ENCODE measurements around the gene TPRG1L. TPM values are rescaled to one million over a fixed set of nuclear protein-coding genes. Genes with fewer than 3 reads are reported as not detected.

Gene TPRG1L
- polyA plus RNA-seq, 1 experiment = 52.1 TPM

- Histone ChIP-seq H3K27me3 (ENCODE audit: control insufficient read depth, insufficient read depth, low read length) (peaks cover 3% of the 10 kb centered on the region), H3K36me3 (ENCODE audit: control insufficient read depth, insufficient read depth, low read length) (no peaks in the 10 kb centered on the region), H3K4me3 (ENCODE audit: low read depth, low read length) (no peak overlapping the region)
- TF ChIP-seq CTCF (IDR thresholded peaks at IDR 0.05; ENCODE audit: insufficient read depth, low read depth, low read length) = peak; percentile 79
- ChIA-PET POLR2A (no interaction called here), CTCF (interaction anchor here (0.7 to 2.5 kb wide), 12 partner anchors 11 to 162 kb away, joined by 3 to 25 read pairs (median 4); no protein-coding TSS in a partner anchor)
- no peak for DNase-seq (ENCODE audit: low read depth)
These were observed 9.8 kb upstream of the TPRG1L start for GRCh38 chr1:3614755-3615742.

GRCh38 chr1:3616861-3617260 is 8.0 kb upstream of the TPRG1L start:
- Histone ChIP-seq H3K36me3 (ENCODE audit: control insufficient read depth, insufficient read depth, low read length) (no peaks in the 10 kb centered on the region), H3K4me3 (ENCODE audit: low read depth, low read length) (no peak overlapping the region), H3K27me3 (ENCODE audit: control insufficient read depth, insufficient read depth, low read length) (no peaks in the 10 kb centered on the region)
- POLR2A ChIA-PET = no interaction called here
- CTCF ChIA-PET = interaction anchor here (1.2 to 1.4 kb wide), 5 partner anchors 17 to 164 kb away, joined by 3 to 10 read pairs (median 5); no protein-coding TSS in a partner anchor
- no peak for TF ChIP-seq CTCF (IDR thresholded peaks at IDR 0.05; ENCODE audit: insufficient read depth, low read depth, low read length)
- DNase-seq (ENCODE audit: low read depth) = no peak

- ChIA-PET POLR2A (no interaction called here), CTCF (interaction anchor here (0.9 to 6.7 kb wide), 9 partner anchors 18 to 165 kb away, joined by 3 to 147 read pairs (median 7); no protein-coding TSS in a partner anchor)
- Histone ChIP-seq H3K36me3 (ENCODE audit: control insufficient read depth, insufficient read depth, low read length) (peaks cover 2% of the 10 kb centered on the region; the same call in 1 of the 2 replicates), H3K27me3 (ENCODE audit: control insufficient read depth, insufficient read depth, low read length) (no peaks in the 10 kb centered on the region), H3K4me3 (ENCODE audit: low read depth, low read length) (no peak overlapping the region)
- TF ChIP-seq CTCF (IDR thresholded peaks at IDR 0.05; ENCODE audit: insufficient read depth, low read depth, low read length) = no peak
- DNase-seq (ENCODE audit: low read depth) = no peak
These were observed 6.9 kb upstream of the TPRG1L start for GRCh38 chr1:3617806-3618345.

GRCh38 chr1:3618531-3618880 is 6.3 kb upstream of the TPRG1L start:
- ChIA-PET CTCF (interaction anchor here (0.7 to 6.7 kb wide), 38 partner anchors 11 to 179 kb away, joined by 3 to 147 read pairs (median 4); partner anchors contain the start of gene ARHGEF16), POLR2A (no interaction called here)
- no peak overlapping the region for H3K4me3 ChIP-seq (ENCODE audit: low read depth, low read length)
- DNase-seq (ENCODE audit: low read depth) = no peak
- TF ChIP-seq CTCF (IDR thresholded peaks at IDR 0.05; ENCODE audit: insufficient read depth, low read depth, low read length) = no peak
- H3K36me3 ChIP-seq (ENCODE audit: control insufficient read depth, insufficient read depth, low read length) = peaks cover 2% of the 10 kb centered on the region; the same call in 1 of the 2 replicates
- no peaks in the 10 kb centered on the region for H3K27me3 ChIP-seq (ENCODE audit: control insufficient read depth, insufficient read depth, low read length)

All from BJ (cell line).